GM12872 (cell line): ENCODE results near the gene STK26.

ENCODE experiments used
- CTCF ChIP-seq: IDR thresholded peaks from 3 replicates; pipeline ENCODE4 v1.5.1; 2011; ENCODE audit warnings: low read depth, mild to moderate bottlenecking, low read length, moderate library complexity; ENCODE audit not compliant: insufficient read depth

The STK26 gene

DNA sequence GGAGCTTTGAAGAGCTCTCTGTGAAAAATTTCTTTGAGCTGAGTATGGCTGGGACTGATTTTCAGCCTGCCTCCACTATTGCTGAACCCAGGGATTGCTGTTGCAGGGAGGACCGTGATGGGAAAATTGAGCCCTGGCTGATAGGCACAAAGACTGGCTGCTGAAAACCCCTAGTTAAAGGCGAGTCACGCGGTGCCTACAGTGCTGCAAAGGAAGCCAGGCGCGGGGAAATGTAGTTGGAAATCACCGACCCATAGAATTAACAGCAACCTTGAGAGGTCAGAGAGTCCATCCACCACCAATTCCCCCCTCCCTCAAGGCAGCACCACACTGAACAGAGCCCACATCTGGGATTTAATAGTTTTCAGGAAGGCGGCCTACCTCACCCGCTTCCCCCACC, 78.7 kb downstream of the STK26 start:
- no peak for TF ChIP-seq CTCF

DNA sequence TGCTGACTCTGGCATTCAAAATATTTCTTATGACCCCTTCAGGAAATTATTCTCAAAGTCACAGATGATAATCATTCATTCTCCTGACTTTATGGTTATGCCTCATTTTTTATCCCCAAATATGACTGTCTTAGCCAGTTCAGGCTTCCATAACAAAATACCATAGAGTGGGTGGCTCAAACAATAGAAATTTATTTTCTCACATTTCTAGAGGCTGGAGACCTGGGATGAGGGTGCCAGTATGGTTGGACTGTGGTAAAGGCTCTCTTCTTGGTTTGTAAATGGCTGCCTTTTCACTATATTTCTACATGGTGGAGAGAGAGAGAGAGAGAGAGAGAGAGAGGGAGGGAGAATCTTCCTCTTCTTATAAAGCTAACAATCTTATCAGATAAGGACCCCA, 84.2 kb downstream of the STK26 start:
- no peak for TF ChIP-seq CTCF

DNA sequence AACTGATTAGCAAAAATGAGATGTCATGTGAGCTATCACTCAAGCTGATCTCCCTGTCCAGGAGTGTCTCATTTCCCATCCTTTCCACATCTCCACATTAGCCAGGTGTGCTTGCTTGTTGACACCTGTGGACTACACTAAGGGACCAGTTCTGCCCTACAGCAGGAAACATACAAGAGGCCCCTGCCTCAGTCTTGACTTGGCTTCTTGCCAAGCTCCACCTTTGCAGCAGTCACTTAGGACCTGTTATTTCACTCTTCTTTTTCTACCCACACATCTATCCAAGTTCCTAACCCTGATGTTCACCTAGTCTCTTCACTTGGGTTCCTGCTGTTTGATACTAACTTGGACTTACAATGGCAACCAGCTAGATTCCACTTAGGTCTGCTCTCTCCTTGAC, 91.5 kb downstream of the STK26 start:
- TF ChIP-seq CTCF, result no peak

DNA sequence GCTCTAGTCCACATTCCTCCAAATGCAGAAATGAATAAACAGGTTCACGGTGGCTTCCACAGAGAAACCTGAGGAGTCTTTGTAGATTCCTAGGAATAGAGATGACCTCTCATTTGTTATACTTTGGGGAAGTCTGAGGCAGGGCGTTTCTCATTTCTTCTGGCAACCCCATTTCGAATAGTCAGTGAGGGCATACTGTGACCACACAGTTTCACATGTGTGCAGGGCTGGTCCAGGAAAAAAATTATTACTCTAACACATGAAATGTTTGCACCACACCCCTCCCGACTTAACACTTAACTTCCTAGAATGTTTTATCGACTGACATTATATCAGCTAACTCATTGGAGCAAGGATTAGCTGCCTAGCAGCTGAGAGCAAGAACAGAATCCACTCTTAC, 92.7 kb downstream of the STK26 start:
- no peak for TF ChIP-seq CTCF

- TF ChIP-seq CTCF, result no peak
Observed at GRCh38 chrX:132118358-132118757, 95.3 kb downstream of the STK26 start.

DNA sequence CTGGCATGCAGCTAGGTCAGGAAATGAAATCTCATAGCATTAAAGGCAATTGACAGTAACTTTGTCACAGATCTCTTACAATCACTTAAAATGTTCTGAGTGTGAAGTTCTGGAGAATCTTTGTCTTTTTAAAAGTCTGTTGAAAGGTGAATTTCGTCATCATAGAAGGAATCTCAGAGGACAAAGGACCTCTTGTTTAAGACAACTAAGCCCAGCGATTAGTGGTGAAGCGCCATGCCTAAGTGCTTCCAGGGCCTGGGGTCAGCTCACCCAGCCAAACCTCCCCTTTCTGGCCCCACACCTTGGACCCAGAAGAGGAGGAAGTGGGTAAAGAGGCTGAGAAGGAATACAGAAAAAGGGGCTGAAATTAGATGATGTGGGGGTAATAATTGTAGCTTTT, 96.2 kb downstream of the STK26 start:
- no peak for TF ChIP-seq CTCF

- TF ChIP-seq CTCF, result no peak
Observed at GRCh38 chrX:132119821-132120515, 96.9 kb downstream of the STK26 start.
